ENCODE data around the gene TAS2R20. TPM values are rescaled to one million over a fixed set of nuclear protein-coding genes. Genes with fewer than 3 reads are reported as not detected.

Gene TAS2R20
- total and polyA plus RNA-seq, 2 of the 4 experiments (the other 2 are of a cell fraction), result 0.36 to 3.4 TPM

GRCh38 chr12:10965476-10965875 lies 32.6 kb downstream of the TAS2R20 start:
- DNase-seq, result no peak
- no peaks in the 10 kb centered on the region for H3K36me3 ChIP-seq (ENCODE audit: control insufficient read depth, insufficient read depth, low read length)
- no peak for ATAC-seq (ENCODE audit: low read depth)
- H2AK9ac ChIP-seq (replicated peaks; ENCODE audit: low read depth, low read length, poor library complexity), result no peak overlapping the region
- no peak overlapping the region for H2BK15ac ChIP-seq (ENCODE audit: low read depth, low read length)
- H3K23ac ChIP-seq (ENCODE audit: low read depth, low read length), result no peak overlapping the region
- no peak overlapping the region for H3K4me3 ChIP-seq (ENCODE audit: insufficient read depth, low read depth, low read length)
- dilution Hi-C loops (cut with HindIII; ENCODE audit: low sequenced_read_pairs, unreplicated experiment), result no loop called here
- BruUV-seq (replicated peaks), result no TSS peak
- in situ Hi-C loops (cut with MboI; ENCODE audit: low sequenced_read_pairs), result no loop called here
- H2BK20ac ChIP-seq (ENCODE audit: low read depth, low read length), result no peak overlapping the region
- no peaks in the 10 kb centered on the region for H3K9me3 ChIP-seq (ENCODE audit: control insufficient read depth, insufficient read depth, low read length)
- H3K4me1 ChIP-seq (ENCODE audit: control insufficient read depth, insufficient read depth, low read length), result peaks cover 6% of the 10 kb centered on the region
- ChIA-PET CTCF (interaction anchor here (0.5 kb wide), 1 partner anchor 1879 kb away, joined by 4 read pairs; no protein-coding TSS in a partner anchor), POLR2A (ENCODE audit: unreplicated experiment) (no interaction called here)
- no peak overlapping the region for H4K5ac ChIP-seq (ENCODE audit: low read depth, low read length)
- WGBS, 2 experiments (ENCODE audit: extremely low coverage in 2 of 2, insufficient read length in 1 of 2), result no CpG with 5 or more reads among the region's 1 CpG
- H3K56ac ChIP-seq (ENCODE audit: extremely low read depth, insufficient read depth, low read length), result no peak overlapping the region
- no peak overlapping the region for H2BK5ac ChIP-seq (ENCODE audit: low read depth, low read length, poor library complexity, severe bottlenecking)
- H3K18ac ChIP-seq (ENCODE audit: low read depth, low read length), result no peak overlapping the region
- H4K8ac ChIP-seq (ENCODE audit: low read depth in 2 of 2, low read length in 2 of 2), result no peak overlapping the region
- no peak overlapping the region for H3K4ac ChIP-seq (ENCODE audit: low read depth, low read length)
- no peak overlapping the region for H4K91ac ChIP-seq (ENCODE audit: insufficient read depth, low read depth, low read length)
- H3K79me1 ChIP-seq (ENCODE audit: low read depth in 1 of 2, low read length in 2 of 2), result peaks cover 5 to 7% of the 10 kb centered on the region in 2 experiments; a peak in 3 of 4 replicates
- H3K27ac ChIP-seq (ENCODE audit: insufficient read depth, low read length), result no peak overlapping the region
- peaks cover 4% of the 10 kb centered on the region; the same call in 1 of the 2 replicates for H3K9me1 ChIP-seq (ENCODE audit: insufficient read depth, low read length)
- no peak overlapping the region for H3K14ac ChIP-seq (replicated peaks; ENCODE audit: low read depth, low read length)
- no peak overlapping the region for H2AFZ ChIP-seq (replicated peaks; ENCODE audit: low read length, poor library complexity)
- no peaks in the 10 kb centered on the region for H4K20me1 ChIP-seq (ENCODE audit: insufficient read depth, low read length)
- no peak overlapping the region for H2BK120ac ChIP-seq (ENCODE audit: low read depth, low read length)
- H3K9ac ChIP-seq (ENCODE audit: low read depth, low read length), result no peak overlapping the region
- no peak overlapping the region for H3K4me2 ChIP-seq (ENCODE audit: low read depth, low read length)
- TF ChIP-seq CHD1 (IDR thresholded peaks at IDR 0.05; ENCODE audit: low read depth, low read length) (no peak), CTCF (conservative IDR thresholded peaks at IDR 0.05; ENCODE audit: low read depth, low read length) (no peak)
- intact Hi-C loops (cut with micrococcal nuclease), result no loop called here
- H3K27me3 ChIP-seq (ENCODE audit: control insufficient read depth, insufficient read depth, low read length), result no peaks in the 10 kb centered on the region
- no peak overlapping the region for H2AK5ac ChIP-seq (ENCODE audit: low read depth, low read length)
